ENCODE results near the gene ADGRB2.

ADGRB2 gene

GRCh38 chr1:31795801-31796621, 31.9 kb upstream of the ADGRB2 start:
- Histone ChIP-seq H3K4me3 (no peak overlapping the region), H3K27ac (no peak overlapping the region)
- no peak for TF ChIP-seq CTCF (IDR thresholded peaks at IDR 0.05)
- DNase-seq (ENCODE audit: low spot score), result peak; percentile 61

- no peak for DNase-seq (ENCODE audit: low spot score)
Observed at GRCh38 chr1:31795096-31795675, 31.0 kb upstream of the ADGRB2 start.

GRCh38 chr1:31793586-31794285, 29.6 kb upstream of the ADGRB2 start:
- DNase-seq (ENCODE audit: low spot score), result peak; percentile 61
- TF ChIP-seq CTCF (IDR thresholded peaks at IDR 0.05), result no peak
- no peak overlapping the region for H3K4me3 ChIP-seq
- no peak overlapping the region for H3K27ac ChIP-seq

More at GRCh38 chr1:31795096-31795675, 31.0 kb upstream of the ADGRB2 start:
- TF ChIP-seq CTCF (IDR thresholded peaks at IDR 0.05), result no peak
- Histone ChIP-seq H3K4me3 (no peak overlapping the region), H3K27ac (no peak overlapping the region)

GRCh38 chr1:31793086-31793485, 28.9 kb upstream of the ADGRB2 start:
- TF ChIP-seq CTCF (IDR thresholded peaks at IDR 0.05), result no peak

GRCh38 chr1:31792541-31792940, 28.4 kb upstream of the ADGRB2 start:
- no peak for TF ChIP-seq CTCF (IDR thresholded peaks at IDR 0.05)
- no peak overlapping the region for H3K4me3 ChIP-seq
- H3K27ac ChIP-seq, result no peak overlapping the region
- peak; percentile 62 for DNase-seq (ENCODE audit: low spot score)

More at GRCh38 chr1:31793086-31793485, 28.9 kb upstream of the ADGRB2 start:
- H3K27ac ChIP-seq, result no peak overlapping the region
- H3K4me3 ChIP-seq, result no peak overlapping the region
- DNase-seq (ENCODE audit: low spot score), result peak; percentile 60

GRCh38 chr1:31792116-31792515, 28.0 kb upstream of the ADGRB2 start:
- Histone ChIP-seq H3K27ac (no peak overlapping the region), H3K4me3 (no peak overlapping the region)
- no peak for TF ChIP-seq CTCF (IDR thresholded peaks at IDR 0.05)
- peak; percentile 59 for DNase-seq (ENCODE audit: low spot score)
